ENCODE results near the gene ESAM.

DNA sequence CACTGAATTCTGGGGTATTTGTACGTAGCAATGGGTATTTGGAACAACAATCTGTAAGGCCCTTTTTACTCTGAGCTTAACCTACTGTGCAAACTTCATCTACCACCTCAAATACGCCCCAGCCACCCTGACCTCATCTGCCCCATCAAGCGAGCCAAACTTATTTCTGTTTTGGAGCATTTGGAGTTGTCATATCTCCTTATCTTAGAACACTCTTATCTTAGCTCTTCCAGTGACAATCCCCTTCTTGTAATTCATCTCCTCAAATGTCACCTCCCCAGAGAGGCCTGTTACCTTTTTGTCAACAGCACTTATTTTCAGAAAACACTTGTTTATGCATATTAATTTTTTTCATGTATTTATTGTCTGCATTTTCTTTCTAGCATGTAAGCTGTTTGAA, 42.8 kb upstream of the ESAM start:
- TF ChIP-seq, protein P1, sequence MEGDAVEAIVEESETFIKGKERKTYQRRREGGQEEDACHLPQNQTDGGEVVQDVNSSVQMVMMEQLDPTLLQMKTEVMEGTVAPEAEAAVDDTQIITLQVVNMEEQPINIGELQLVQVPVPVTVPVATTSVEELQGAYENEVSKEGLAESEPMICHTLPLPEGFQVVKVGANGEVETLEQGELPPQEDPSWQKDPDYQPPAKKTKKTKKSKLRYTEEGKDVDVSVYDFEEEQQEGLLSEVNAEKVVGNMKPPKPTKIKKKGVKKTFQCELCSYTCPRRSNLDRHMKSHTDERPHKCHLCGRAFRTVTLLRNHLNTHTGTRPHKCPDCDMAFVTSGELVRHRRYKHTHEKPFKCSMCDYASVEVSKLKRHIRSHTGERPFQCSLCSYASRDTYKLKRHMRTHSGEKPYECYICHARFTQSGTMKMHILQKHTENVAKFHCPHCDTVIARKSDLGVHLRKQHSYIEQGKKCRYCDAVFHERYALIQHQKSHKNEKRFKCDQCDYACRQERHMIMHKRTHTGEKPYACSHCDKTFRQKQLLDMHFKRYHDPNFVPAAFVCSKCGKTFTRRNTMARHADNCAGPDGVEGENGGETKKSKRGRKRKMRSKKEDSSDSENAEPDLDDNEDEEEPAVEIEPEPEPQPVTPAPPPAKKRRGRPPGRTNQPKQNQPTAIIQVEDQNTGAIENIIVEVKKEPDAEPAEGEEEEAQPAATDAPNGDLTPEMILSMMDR (IDR thresholded peaks at IDR 0.05), result no peak
- no peak for TF ChIP-seq POLR2A (IDR thresholded peaks at IDR 0.05)

Measured in thyroid gland (tissue), 4 donors.